GM20000 (cell line): ENCODE measurements around the gene RASGRP1.

Source experiments
- DNase-seq: peaks from one replicate; pipeline ENCODE4 v3.0.0; 2012; ENCODE audit warnings: low spot score
- TF ChIP-seq, protein P1 (sequence below): IDR thresholded peaks from 2 replicates; pipeline ENCODE4 v1.5.1; 2012; ENCODE audit warnings: mild to moderate bottlenecking, control low read depth; ENCODE audit errors: extremely low read depth, missing control alignments

Gene RASGRP1

DNA sequence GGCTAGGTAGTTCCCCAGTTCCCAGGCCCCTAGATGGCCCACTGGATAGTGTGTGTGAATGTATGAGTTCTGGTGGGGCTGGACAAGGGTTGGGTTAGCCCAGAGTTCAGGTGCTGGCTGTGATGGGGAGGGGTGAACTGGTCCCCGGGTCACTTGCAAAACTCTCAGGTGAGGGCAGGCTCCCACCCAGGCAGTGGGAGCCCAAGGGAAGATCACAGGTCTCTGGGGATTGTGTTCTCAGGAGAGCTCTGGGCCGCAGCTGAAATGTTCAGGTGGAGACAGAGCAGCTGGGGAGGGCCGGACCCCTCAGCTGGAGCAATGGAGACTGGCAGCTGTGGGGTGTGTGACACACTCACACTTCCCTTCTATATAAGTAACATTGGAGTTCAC lies 123.5 kb downstream of the RASGRP1 start:
- DNase-seq: no peak
- TF ChIP-seq, protein P1, sequence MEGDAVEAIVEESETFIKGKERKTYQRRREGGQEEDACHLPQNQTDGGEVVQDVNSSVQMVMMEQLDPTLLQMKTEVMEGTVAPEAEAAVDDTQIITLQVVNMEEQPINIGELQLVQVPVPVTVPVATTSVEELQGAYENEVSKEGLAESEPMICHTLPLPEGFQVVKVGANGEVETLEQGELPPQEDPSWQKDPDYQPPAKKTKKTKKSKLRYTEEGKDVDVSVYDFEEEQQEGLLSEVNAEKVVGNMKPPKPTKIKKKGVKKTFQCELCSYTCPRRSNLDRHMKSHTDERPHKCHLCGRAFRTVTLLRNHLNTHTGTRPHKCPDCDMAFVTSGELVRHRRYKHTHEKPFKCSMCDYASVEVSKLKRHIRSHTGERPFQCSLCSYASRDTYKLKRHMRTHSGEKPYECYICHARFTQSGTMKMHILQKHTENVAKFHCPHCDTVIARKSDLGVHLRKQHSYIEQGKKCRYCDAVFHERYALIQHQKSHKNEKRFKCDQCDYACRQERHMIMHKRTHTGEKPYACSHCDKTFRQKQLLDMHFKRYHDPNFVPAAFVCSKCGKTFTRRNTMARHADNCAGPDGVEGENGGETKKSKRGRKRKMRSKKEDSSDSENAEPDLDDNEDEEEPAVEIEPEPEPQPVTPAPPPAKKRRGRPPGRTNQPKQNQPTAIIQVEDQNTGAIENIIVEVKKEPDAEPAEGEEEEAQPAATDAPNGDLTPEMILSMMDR: no peak

DNA sequence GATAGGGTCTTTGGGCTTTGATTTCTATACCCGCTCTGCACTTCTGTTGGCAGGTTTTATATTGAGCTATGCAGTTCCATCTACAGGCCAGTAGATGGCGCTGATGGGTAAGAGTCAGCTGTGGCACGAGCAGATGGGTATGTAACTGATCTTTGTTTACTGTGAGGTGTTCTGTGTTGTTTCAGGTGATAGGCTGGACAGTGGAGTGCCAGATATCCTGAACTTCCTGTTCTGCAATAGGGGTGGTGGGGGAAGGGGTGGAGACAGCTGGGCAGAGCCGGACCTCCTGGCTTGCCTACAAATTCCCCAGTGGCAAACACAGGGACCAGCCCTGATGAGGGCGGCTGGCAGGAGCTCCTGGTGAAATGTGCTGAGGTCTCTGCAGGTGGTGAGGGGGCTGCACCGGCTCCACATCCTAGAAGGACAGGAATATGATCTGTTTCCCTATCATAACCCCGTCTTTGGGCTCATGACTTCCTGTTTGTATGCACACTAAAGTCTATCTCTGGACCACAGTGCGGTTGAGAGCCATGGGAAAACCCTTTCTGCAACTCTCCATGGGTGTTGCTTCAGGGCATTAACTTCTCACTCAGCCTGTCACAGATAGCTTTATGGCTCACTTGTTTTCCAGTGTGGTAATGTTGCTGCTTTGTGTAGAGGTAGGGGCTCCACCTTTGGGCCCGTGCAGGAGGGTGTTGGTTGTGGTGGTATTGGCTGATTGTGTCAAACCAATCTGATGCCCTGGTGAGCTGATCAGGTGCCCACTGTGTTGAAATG lies 124.1 kb downstream of the RASGRP1 start:
- peak; percentile 56 for DNase-seq
- TF ChIP-seq, protein P1: peak; percentile 74
